Natural killer cell (primary cell): ENCODE data around the gene SNAPC4. TPM values are rescaled to one million over a fixed set of nuclear protein-coding genes. Genes with fewer than 3 reads are reported as not detected.

Experiments used
- ATAC-seq, 3 donors: fragments of 150-1000 bp in 2 of 3; fragments of 200-7000 bp in 1 of 3; cut with Tn5 transposase; 1 replicate in 1 of 3; 2 replicates in 2 of 3; pipeline ENCODE4 v1.10.0; 2021; ENCODE audit warnings: mild to moderate bottlenecking in 2 of 3, moderate library complexity in 2 of 3
- DNase-seq, 2 donors: peaks; one replicate each; pipeline versions ENCODE4 v3.0.0 to v3.0.0-alpha.2; 2013 to 2021; ENCODE audit warnings: mixed read lengths in 1 of 2
- H3K27ac ChIP-seq: one replicate; pipeline ENCODE4 v1.5.1; 2013; ENCODE audit warnings: mild to moderate bottlenecking, low read length
- H3K27me3 ChIP-seq: one replicate; pipeline ENCODE4 v1.6.1; 2013; ENCODE audit warnings: low read length; ENCODE audit not compliant: control insufficient read depth, insufficient read depth
- H3K36me3 ChIP-seq: one replicate; pipeline ENCODE4 v1.6.1; 2013; ENCODE audit warnings: low read length; ENCODE audit not compliant: control insufficient read depth, insufficient read depth
- H3K4me1 ChIP-seq: one replicate; pipeline ENCODE4 v1.6.1; 2013; ENCODE audit warnings: low read length; ENCODE audit not compliant: control insufficient read depth, insufficient read depth
- H3K4me3 ChIP-seq: one replicate; pipeline ENCODE4 v1.5.1; 2013; ENCODE audit warnings: low read length
- H3K9me3 ChIP-seq: one replicate; pipeline ENCODE4 v1.6.1; 2013; ENCODE audit warnings: low read length; ENCODE audit not compliant: control insufficient read depth, insufficient read depth
- H3K27ac Mint-ChIP-seq, 2 donors: one replicate each; pipeline ENCODE4 v1.8.0; 2022; ENCODE audit warnings: mild to moderate bottlenecking in 2 of 2, mixed read lengths in 2 of 2, moderate library complexity in 1 of 2
- H3K27me3 Mint-ChIP-seq, 2 donors: one replicate each; pipeline ENCODE4 v1.8.0; 2022; ENCODE audit warnings: low read depth in 2 of 2, mixed read lengths in 2 of 2
- H3K36me3 Mint-ChIP-seq: one replicate; pipeline ENCODE4 v1.8.0; 2022; ENCODE audit warnings: mixed read lengths
- H3K4me1 Mint-ChIP-seq, 2 donors: one replicate each; pipeline ENCODE4 v1.8.0; 2022; ENCODE audit warnings: mixed read lengths in 2 of 2
- H3K4me3 Mint-ChIP-seq: one replicate; pipeline ENCODE4 v1.8.0; 2022; ENCODE audit warnings: mild to moderate bottlenecking, moderate library complexity, mixed read lengths
- H3K9me3 Mint-ChIP-seq, 2 donors: one replicate each; pipeline ENCODE4 v1.8.0; 2022; ENCODE audit warnings: mixed read lengths in 2 of 2
- WGBS: methylation state at CpG from one replicate; pipeline ENCODE4 v1.1.7; 2013; ENCODE audit warnings: missing lambda C conversion rate; ENCODE audit not compliant: insufficient coverage; 5-methylcytosine and 5-hydroxymethylcytosine counted together
- intact Hi-C: fragments of 100-400 bp; cut with micrococcal nuclease; formaldehyde crosslinking; loops from one replicate; pipeline ENCODE4 v1.14.2; 2022
- total RNA-seq, 4 donors: library from RNA; stranded (reverse); fragments of 120-200 nt in 1 of 4; gene quantifications; one replicate each; pipeline versions ENCODE4 v1.2.3 to v1.2.4, GENCODE V29; 2013 to 2022
- TF ChIP-seq, protein P1 (sequence below): fragments of 200-600 bp; IDR thresholded peaks from one replicate; pipeline ENCODE4 v1.8.0; 2022; ENCODE audit warnings: antibody characterized with exemption

The SNAPC4 gene, protein sequence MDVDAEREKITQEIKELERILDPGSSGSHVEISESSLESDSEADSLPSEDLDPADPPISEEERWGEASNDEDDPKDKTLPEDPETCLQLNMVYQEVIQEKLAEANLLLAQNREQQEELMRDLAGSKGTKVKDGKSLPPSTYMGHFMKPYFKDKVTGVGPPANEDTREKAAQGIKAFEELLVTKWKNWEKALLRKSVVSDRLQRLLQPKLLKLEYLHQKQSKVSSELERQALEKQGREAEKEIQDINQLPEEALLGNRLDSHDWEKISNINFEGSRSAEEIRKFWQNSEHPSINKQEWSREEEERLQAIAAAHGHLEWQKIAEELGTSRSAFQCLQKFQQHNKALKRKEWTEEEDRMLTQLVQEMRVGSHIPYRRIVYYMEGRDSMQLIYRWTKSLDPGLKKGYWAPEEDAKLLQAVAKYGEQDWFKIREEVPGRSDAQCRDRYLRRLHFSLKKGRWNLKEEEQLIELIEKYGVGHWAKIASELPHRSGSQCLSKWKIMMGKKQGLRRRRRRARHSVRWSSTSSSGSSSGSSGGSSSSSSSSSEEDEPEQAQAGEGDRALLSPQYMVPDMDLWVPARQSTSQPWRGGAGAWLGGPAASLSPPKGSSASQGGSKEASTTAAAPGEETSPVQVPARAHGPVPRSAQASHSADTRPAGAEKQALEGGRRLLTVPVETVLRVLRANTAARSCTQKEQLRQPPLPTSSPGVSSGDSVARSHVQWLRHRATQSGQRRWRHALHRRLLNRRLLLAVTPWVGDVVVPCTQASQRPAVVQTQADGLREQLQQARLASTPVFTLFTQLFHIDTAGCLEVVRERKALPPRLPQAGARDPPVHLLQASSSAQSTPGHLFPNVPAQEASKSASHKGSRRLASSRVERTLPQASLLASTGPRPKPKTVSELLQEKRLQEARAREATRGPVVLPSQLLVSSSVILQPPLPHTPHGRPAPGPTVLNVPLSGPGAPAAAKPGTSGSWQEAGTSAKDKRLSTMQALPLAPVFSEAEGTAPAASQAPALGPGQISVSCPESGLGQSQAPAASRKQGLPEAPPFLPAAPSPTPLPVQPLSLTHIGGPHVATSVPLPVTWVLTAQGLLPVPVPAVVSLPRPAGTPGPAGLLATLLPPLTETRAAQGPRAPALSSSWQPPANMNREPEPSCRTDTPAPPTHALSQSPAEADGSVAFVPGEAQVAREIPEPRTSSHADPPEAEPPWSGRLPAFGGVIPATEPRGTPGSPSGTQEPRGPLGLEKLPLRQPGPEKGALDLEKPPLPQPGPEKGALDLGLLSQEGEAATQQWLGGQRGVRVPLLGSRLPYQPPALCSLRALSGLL (N-terminal part only)
- 10 to 100 TPM in 1 of 3 donors, 1 to 10 TPM in 2; 9.0 to 11.3 (median 9.4) TPM for total RNA-seq
- total RNA-seq (2013), result 5.6 TPM

DNA sequence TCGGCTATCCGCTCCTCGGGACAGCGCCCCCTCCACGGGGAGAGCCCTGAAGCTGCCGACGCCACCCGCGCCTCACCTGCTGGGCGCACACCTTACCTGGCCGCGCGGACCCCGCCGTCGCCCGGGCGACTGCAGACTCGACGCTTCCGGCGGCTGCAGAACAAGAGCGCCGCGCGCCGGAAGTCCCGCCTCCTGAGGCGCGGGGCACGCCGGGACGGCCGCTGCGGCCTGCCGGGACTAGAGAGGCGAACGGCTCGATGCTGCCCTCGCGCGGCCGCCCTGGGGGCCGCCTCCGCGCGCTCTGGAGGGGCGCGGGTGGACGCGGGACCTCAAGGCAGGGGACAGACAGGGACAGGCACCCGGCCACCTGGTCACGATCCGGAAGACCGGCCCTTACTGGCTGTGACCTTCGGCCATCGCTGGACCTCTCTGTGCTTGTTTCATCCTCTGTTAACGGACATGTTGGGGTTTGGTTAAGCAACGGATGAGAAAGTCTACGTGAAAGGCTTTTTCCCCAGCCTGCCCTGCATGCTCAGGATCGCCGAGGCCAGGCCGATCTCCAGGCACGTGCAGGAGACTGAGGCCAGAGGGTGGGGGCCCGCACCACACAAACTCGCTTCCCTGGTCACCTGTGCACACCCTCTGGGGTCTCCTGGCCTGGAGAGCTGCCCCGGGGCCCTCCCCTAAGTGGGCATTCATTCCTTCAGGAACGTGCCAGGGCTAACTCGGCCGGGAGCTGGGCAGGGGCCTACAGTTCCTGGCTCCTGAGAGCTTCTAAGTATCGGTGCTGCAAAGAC lies at the start of gene SNAPC4:
Gene SNAPC4, minus strand, starts transcription at position 133 of the 797 bp plus-strand sequence. CDS start 1,742 bp downstream, outside the sequence.
- H3K4me1 ChIP-seq, result peaks cover 54% of the 10 kb centered on the region
- peak within 1 kb of the TSS; percentile 84 for H3K4me3 Mint-ChIP-seq
- WGBS, result 10% methylated on average over 71 of the region's 71 CpGs
- H3K27ac Mint-ChIP-seq, result peak within 1 kb of the TSS; percentile 57 to 72
- H3K36me3 ChIP-seq, result peaks cover 20% of the 10 kb centered on the region
- H3K9me3 ChIP-seq, result no peaks in the 10 kb centered on the region
- DNase-seq, result peak; percentile 88 to 95
- no peaks in the 10 kb centered on the region for H3K27me3 ChIP-seq
- H3K9me3 Mint-ChIP-seq, result no peaks in the 10 kb centered on the region
- H3K27me3 Mint-ChIP-seq, result no peaks in the 10 kb centered on the region
- TF ChIP-seq, protein P1, sequence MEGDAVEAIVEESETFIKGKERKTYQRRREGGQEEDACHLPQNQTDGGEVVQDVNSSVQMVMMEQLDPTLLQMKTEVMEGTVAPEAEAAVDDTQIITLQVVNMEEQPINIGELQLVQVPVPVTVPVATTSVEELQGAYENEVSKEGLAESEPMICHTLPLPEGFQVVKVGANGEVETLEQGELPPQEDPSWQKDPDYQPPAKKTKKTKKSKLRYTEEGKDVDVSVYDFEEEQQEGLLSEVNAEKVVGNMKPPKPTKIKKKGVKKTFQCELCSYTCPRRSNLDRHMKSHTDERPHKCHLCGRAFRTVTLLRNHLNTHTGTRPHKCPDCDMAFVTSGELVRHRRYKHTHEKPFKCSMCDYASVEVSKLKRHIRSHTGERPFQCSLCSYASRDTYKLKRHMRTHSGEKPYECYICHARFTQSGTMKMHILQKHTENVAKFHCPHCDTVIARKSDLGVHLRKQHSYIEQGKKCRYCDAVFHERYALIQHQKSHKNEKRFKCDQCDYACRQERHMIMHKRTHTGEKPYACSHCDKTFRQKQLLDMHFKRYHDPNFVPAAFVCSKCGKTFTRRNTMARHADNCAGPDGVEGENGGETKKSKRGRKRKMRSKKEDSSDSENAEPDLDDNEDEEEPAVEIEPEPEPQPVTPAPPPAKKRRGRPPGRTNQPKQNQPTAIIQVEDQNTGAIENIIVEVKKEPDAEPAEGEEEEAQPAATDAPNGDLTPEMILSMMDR, result peak; percentile 93
- no peaks in the 10 kb centered on the region for H3K36me3 Mint-ChIP-seq
- peaks cover 23 to 30% of the 10 kb centered on the region in 2 donors for H3K4me1 Mint-ChIP-seq
- H3K4me3 ChIP-seq, result peak within 1 kb of the TSS; percentile 46
- peak within 1 kb of the TSS; percentile 37 for H3K27ac ChIP-seq
- intact Hi-C loops, result loop anchor here (1.0 to 10.0 kb wide), 2 partner anchors 10 to 85 kb away; partner anchors contain the start of genes ENTR1 and PMPCA
- peak; percentile 91 to 94 (median 91) for ATAC-seq

DNA sequence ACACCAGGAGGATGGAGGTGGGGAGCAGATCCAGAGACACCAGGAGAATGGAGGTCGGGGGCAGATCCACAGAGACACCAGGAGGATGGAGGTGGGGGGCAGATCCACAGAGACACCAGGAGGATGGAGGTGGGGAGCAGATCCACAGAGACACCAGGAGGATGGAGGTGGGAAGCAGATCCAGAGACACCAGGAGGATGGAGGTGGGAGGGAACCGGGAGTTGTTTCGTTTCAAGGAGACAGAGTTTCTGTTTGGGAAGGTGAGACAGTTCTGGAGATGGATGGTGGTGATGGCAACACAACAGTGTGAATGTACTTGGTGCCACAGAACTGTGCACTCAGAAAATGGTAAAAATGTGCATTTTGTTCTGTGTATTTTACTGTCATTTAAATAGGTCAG lies 48.7 kb upstream of the SNAPC4 start:
- Histone ChIP-seq H3K36me3 (peaks cover 81% of the 10 kb centered on the region), H3K4me1 (no peaks in the 10 kb centered on the region), H3K4me3 (no peak overlapping the region), H3K27ac (no peak overlapping the region), H3K27me3 (no peaks in the 10 kb centered on the region), H3K9me3 (no peaks in the 10 kb centered on the region)
- no peak for ATAC-seq
- Mint-ChIP-seq H3K36me3 (peaks cover 15% of the 10 kb centered on the region), H3K27ac (no peak overlapping the region), H3K4me1 (no peaks in the 10 kb centered on the region), H3K4me3 (no peak overlapping the region), H3K9me3 (no peaks in the 10 kb centered on the region), H3K27me3 (no peaks in the 10 kb centered on the region)
- TF ChIP-seq, protein P1, result no peak
- intact Hi-C loops, result no loop called here
- 95% methylated on average over 3 of the region's 3 CpGs for WGBS
- DNase-seq, result no peak

DNA sequence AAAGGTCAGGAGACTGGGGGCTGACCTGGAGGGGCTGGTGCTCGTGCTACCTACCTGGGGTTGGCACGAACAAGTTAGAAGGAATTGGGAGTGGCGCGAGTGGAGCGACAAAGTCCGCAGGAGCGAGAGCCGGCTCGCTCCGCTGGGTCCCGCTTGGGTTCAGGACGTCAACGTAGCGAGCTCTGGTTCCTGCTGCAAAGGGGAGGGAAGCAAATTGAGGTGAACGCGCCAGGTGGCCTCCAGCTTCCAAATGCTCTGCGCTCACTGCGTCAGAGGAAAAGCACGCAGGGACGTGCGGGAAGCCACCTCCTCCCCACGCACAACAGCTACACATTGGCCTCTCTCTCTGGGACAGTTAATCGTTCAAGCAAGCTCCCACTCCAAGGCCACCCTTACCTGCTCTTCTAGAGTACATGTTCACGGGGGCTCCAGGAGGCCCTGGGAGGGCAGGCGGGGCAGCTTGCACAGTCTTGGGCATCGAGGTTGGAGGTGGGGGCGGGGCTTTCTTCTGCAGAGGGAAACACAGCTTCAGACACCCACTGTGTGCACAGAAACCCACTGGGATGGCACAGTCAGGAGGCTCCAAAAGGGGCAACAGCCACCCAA lies 47.3 kb upstream of the SNAPC4 start:
- DNase-seq (no peak), ATAC-seq (no peak)
- no peaks in the 10 kb centered on the region for H3K9me3 Mint-ChIP-seq
- H3K27me3 ChIP-seq, result no peaks in the 10 kb centered on the region
- no peaks in the 10 kb centered on the region for H3K9me3 ChIP-seq
- H3K36me3 Mint-ChIP-seq, result peaks cover 22% of the 10 kb centered on the region
- H3K4me3 ChIP-seq, result no peak overlapping the region
- no peaks in the 10 kb centered on the region for H3K4me1 Mint-ChIP-seq
- intact Hi-C loops, result no loop called here
- no peaks in the 10 kb centered on the region for H3K4me1 ChIP-seq
- H3K27ac ChIP-seq, result no peak overlapping the region
- TF ChIP-seq, protein P1, result no peak
- H3K36me3 ChIP-seq, result peaks cover 85% of the 10 kb centered on the region
- no peak overlapping the region for H3K27ac Mint-ChIP-seq
- H3K27me3 Mint-ChIP-seq, result no peaks in the 10 kb centered on the region
- 97% methylated on average over 27 of the region's 27 CpGs for WGBS
- H3K4me3 Mint-ChIP-seq, result no peak overlapping the region
